Activated naive CD4-positive, alpha-beta T cell treated with anti-CD3 and anti-CD28 coated beads, Interleukin-2, amount 10 ng/mL, durations not matched to agents 5 hours and 36 hours (primary cell): ENCODE measurements around the gene KDELR3. TPM values are rescaled to one million over a fixed set of nuclear protein-coding genes. Genes with fewer than 3 reads are reported as not detected.

Experiments
- total RNA-seq, 2 experiments: library from RNA; stranded (reverse); gene quantifications; one replicate each; pipeline ENCODE4 v1.2.3, GENCODE V29; 2021

KDELR3 gene
- total RNA-seq, result under 1 TPM; 0.38 to 0.72 TPM

GRCh38 chr22:38467904-38468442, at the start of gene KDELR3:
TSS of gene KDELR3 (plus strand) at chr22:38468096. CDS start at chr22:38468234, 138 bp downstream.

GRCh38 chr22:38455076-38455529, 12.8 kb upstream of the KDELR3 start, which contains the start of gene KCNJ4:
TSS of gene KCNJ4 (minus strand) at chr22:38455199. CDS start at chr22:38428132, 27,067 bp downstream.

GRCh38 chr22:38506118-38506962, 38.4 kb downstream of the KDELR3 start, which contains the start of gene DDX17:
TSS of gene DDX17 (minus strand) at chr22:38506311.

Other genes starting within 250 kb of the KDELR3 start
- 10 to 100 TPM; 39.6 to 39.9 TPM for gene TMEM184B, start 195.1 kb upstream of the KDELR3 start, total RNA-seq
- gene CSNK1E, start 150.7 kb upstream of the KDELR3 start, total RNA-seq, result 10 to 100 TPM; 75.9 to 76.2 TPM
- not detected for gene KCNJ4, start 12.9 kb upstream of the KDELR3 start, total RNA-seq
- 100 to 1,000 TPM; 552 to 558 TPM for gene DDX17, start 38.2 kb downstream of the KDELR3 start, total RNA-seq
- 1 to 10 TPM; 8.1 to 9.6 TPM for gene DMC1, start 102.1 kb downstream of the KDELR3 start, total RNA-seq
- under 1 TPM in 1 of 2 experiments, not detected in 1; 0.13 TPM for gene FAM227A, start 188.3 kb downstream of the KDELR3 start, total RNA-seq
- 10 to 100 TPM; 12.6 to 14.1 TPM for gene CBY1, start 188.5 kb downstream of the KDELR3 start, total RNA-seq
- 10 to 100 TPM; 76.7 to 77.6 TPM for gene TOMM22, start 213.9 kb downstream of the KDELR3 start, total RNA-seq
- gene JOSD1, start 232.8 kb downstream of the KDELR3 start, total RNA-seq, result 10 to 100 TPM; 66.4 to 71.7 TPM
- 10 to 100 TPM; 61.3 to 62.8 TPM for gene GTPBP1, start 237.8 kb downstream of the KDELR3 start, total RNA-seq